Fibroblast of villous mesenchyme (primary cell): ENCODE results near the gene DCAF6. TPM values are rescaled to one million over a fixed set of nuclear protein-coding genes. Genes with fewer than 3 reads are reported as not detected.
A peak's percentile ranks its signal among the peaks of the same experiment; 100 is the strongest.

Experiments
- DNase-seq: peaks from one replicate; pipeline ENCODE4 v3.0.0-alpha.2; 2010; ENCODE audit warnings: low read depth
- H3K4me3 ChIP-seq: 2 replicates; pipeline ENCODE4 v1.5.1; 2011; ENCODE audit warnings: low read depth, mild to moderate bottlenecking, low read length
- total RNA-seq: library from RNA; depleted of rRNA; stranded (reverse); fragments of >200 nt; gene quantifications from 2 replicates; pipeline ENCODE4 v1.2.3, GENCODE V29; 2012
- TF ChIP-seq, protein P1 (sequence below): IDR thresholded peaks from 2 replicates; pipeline ENCODE4 v1.5.1; 2012; ENCODE audit warnings: low read depth, mild to moderate bottlenecking, low read length; ENCODE audit not compliant: insufficient read depth

The DCAF6 gene
- total RNA-seq, 1 donor: 73.4 TPM

DNA sequence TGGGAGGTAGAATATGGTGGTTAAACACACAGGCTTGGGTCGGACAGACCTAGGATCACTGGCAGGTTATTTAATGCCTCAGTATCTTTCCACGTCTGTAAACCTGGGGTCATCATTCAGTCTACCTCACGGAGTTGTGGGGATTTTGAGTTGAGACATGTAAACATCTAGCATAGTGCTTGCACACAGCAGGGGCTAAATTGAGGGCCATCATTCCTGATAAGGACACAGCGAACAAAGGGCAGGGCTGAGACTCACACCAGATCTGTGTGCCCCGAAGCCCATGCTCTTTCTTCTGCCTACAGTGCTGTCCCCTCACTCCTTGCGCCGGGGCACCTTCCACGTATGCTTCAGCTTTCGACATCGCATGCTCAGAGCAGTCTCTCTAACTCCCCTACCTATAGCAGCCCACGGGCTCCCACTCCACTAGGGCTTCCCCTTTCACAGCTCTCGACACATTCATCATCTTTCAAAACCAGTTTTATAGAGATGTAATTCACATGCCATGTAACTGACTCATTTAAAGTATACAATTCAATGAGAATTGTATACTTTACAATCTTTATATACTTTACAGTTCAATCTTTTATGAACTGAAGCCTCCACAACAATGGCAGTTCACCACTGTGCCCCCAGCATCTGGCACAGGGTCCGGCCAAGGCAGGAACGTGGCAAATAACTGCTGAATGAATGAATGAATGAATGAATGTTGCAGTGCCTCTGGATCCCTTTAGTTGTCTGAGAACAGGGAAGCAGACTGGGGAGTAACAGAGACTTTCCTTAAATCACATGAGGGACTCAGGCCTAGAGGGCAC, 152.2 kb downstream of the DCAF6 start:
- DNase-seq: no peak
- TF ChIP-seq, protein P1, sequence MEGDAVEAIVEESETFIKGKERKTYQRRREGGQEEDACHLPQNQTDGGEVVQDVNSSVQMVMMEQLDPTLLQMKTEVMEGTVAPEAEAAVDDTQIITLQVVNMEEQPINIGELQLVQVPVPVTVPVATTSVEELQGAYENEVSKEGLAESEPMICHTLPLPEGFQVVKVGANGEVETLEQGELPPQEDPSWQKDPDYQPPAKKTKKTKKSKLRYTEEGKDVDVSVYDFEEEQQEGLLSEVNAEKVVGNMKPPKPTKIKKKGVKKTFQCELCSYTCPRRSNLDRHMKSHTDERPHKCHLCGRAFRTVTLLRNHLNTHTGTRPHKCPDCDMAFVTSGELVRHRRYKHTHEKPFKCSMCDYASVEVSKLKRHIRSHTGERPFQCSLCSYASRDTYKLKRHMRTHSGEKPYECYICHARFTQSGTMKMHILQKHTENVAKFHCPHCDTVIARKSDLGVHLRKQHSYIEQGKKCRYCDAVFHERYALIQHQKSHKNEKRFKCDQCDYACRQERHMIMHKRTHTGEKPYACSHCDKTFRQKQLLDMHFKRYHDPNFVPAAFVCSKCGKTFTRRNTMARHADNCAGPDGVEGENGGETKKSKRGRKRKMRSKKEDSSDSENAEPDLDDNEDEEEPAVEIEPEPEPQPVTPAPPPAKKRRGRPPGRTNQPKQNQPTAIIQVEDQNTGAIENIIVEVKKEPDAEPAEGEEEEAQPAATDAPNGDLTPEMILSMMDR: no peak
- H3K4me3 ChIP-seq: no peak overlapping the region

DNA sequence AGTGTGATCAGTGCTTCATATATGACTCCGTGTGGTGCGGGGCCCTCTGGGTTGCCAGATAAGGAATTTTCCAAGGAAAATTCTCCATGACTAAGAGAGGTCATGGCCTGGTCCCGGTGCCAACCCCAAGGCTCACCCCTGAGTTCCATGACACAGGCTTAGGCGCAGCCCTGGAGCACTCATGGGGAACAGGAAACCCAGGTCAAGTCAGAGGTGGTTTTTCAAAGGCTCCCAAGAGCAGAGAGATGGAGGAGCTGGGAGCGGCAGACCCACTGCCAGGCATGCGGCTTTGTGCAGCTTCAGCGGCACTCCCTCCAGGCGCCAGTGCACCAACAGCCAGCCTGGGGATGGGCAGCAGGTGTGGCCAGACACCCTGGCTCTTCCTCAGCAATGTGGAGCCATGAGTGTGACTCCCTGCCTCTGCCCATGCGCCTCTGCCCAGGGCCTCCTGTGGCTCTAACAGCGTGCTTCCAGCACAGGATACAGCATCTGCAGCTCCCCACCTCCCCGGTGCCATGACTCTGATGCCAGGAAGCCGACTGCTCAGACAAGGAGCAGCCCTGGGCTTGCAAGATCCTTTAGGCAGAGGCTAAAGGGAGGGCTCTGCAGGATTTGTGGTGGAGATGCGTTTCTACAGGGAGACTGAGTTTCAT, 153.0 kb downstream of the DCAF6 start:
- H3K4me3 ChIP-seq: no peak overlapping the region
- no peak for DNase-seq
- TF ChIP-seq, protein P1: no peak

DNA sequence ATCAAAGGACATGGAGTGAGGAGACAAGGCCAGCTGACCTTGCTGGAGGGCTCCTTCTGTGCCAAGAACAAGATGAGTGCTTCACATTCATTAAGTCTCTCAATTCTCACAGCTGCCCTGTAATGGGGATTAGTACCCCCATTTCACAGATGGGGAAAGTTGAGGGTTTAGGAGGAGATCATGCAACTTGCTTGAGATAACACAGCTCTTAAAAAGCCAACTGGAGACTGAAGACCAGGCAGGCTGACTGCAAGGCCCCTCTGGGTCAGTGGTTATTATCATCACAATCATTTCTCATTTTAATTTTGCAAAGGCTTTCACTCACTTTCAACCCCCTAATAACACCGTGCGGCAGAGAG, 153.5 kb downstream of the DCAF6 start:
- TF ChIP-seq, protein P1: no peak
- no peak overlapping the region for H3K4me3 ChIP-seq
- DNase-seq: no peak

DNA sequence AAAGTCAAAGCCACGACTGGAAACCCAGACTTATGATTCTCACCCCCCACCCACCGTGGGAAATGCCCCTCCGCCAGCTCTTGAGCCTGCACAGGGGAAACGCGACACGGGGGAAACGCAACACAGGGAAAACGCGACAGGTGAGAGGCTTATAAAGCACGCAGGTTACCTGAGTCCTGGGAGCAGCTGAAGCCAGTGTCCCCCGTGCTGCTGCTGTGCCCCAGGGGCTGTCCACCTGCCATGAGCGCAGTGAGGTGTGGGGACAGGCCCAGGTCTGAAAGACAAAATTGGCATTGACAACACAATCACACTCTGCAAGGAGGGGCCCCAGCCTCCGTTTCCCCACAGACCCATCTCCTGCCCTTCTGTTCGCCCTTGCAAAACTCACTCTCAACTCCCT, 153.9 kb downstream of the DCAF6 start:
- TF ChIP-seq, protein P1: no peak
- DNase-seq: no peak
- H3K4me3 ChIP-seq: no peak overlapping the region

DNA sequence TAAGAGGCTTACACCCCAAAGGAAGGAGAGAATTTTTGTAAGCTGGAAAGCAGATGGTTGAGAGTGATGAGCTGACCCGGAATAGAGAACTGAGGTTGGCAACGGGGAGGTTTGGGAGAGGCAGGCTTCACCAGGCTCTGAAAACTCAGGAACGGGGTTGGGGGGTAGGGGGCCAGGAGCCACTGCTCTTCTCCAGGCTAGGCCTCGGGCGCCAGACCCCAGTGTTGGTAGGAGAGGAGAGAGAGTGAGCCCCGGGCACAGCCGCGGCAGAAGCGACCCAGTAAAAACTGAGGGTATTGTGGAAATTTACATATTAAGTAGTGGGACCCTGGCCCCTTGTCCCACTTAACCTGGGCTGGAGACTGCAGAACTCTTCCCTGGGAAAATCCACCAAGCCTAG, 154.6 kb downstream of the DCAF6 start:
- H3K4me3 ChIP-seq: no peak overlapping the region
- TF ChIP-seq, protein P1: no peak
- no peak for DNase-seq

DNA sequence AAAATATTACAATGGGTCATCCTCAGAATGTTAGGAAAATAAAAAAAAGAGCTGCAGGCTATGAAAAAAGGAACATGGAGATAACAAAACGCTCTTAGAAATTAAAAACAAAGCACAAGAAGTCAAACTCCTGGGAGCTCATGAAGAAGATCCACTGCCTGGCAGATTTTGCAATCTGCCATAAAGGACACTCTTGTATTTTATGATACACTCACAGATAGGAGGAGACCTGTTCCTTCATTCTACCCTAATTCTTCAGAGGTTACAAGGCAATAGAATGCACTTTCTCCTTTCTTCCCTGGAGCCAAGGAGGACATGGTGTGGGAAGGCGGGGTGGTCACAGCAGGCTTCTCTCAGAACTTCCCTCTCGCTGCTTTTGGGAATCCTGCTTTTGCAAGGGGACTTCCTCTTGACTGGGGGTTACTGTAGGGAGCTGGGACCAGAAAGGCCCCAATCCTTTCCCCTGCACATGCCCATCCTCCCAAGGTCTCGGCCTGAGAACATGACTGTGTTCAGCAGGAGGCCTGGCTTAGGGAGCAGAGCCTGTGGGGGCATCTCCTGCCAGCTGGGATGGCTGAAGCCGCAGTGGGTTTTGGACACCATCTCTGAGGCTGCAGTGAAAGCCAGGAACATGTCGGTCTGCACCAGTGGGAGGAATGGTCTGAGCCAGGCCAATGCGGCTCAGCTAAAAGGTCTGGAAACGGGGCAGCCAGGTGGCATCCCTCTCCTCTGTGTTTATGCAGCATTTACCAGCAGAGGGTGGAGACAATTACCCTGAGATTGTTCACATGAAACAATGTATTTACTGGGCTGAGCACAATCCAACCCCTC, 155.5 kb downstream of the DCAF6 start:
- DNase-seq: peak; percentile 27
- H3K4me3 ChIP-seq: no peak overlapping the region
- TF ChIP-seq, protein P1: no peak
